HepG2 (cell line): ENCODE data around the gene ABCG4. TPM values are rescaled to one million over a fixed set of nuclear protein-coding genes. Genes with fewer than 3 reads are reported as not detected.

Experiments
- CENPT ChIP-seq: sonication (generic); formaldehyde crosslinking; IDR thresholded peaks from 2 replicates; pipeline ENCODE4 v1.8.0; 2022; ENCODE audit warnings: low read depth, mild to moderate bottlenecking, moderate library complexity, missing genetic modification reagents
- CREM ChIP-seq, 2 experiments: sonication (generic) in 1 of 2; formaldehyde crosslinking in 1 of 2; IDR thresholded peaks; 2 replicates each; pipeline versions ENCODE4 v1.4.0 to v1.6.1; 2016 to 2020; ENCODE audit warnings: antibody characterized with exemption in 1 of 2, mild to moderate bottlenecking in 1 of 2, missing genetic modification reagents in 1 of 2
- HMGXB4 ChIP-seq, 2 experiments: sonication (generic) in 1 of 2; formaldehyde crosslinking in 1 of 2; IDR thresholded peaks; 2 replicates each; pipeline versions ENCODE4 v1.4.0 to v1.6.1; 2018 to 2020; ENCODE audit warnings: missing genetic modification reagents in 2 of 2, borderline replicate concordance in 1 of 2, low read depth in 1 of 2, mild to moderate bottlenecking in 1 of 2, missing biosample characterization in 1 of 2
- IKZF4 ChIP-seq: sonication (generic); formaldehyde crosslinking; IDR thresholded peaks from 2 replicates; pipeline ENCODE4 v1.5.1; 2020; ENCODE audit warnings: borderline replicate concordance, mild to moderate bottlenecking, low read depth, missing genetic modification reagents; ENCODE audit errors: not compliant biosample characterization
- ISL2 ChIP-seq: sonication (generic); formaldehyde crosslinking; IDR thresholded peaks from 2 replicates; pipeline ENCODE4 v1.5.0; 2020; ENCODE audit warnings: missing genetic modification reagents
- MAF1 ChIP-seq: sonication (generic); formaldehyde crosslinking; IDR thresholded peaks from 2 replicates; pipeline ENCODE4 v1.5.0; 2020; ENCODE audit warnings: missing genetic modification reagents, borderline replicate concordance
- NFATC3 ChIP-seq: sonication (generic); formaldehyde crosslinking; IDR thresholded peaks from 2 replicates; pipeline ENCODE4 v1.5.1; 2020; ENCODE audit warnings: mild to moderate bottlenecking, missing genetic modification reagents
- PITX1 ChIP-seq: sonication (generic); formaldehyde crosslinking; IDR thresholded peaks from 2 replicates; pipeline ENCODE4 v1.5.1; 2020; ENCODE audit warnings: mild to moderate bottlenecking, missing genetic modification reagents
- SSRP1 ChIP-seq: IDR thresholded peaks from 2 replicates; pipeline ENCODE4 v1.6.1; 2016; ENCODE audit warnings: control low read depth
- ZBTB1 ChIP-seq: sonication (generic); formaldehyde crosslinking; IDR thresholded peaks from 2 replicates; pipeline ENCODE4 v1.4.0; 2020; ENCODE audit warnings: missing genetic modification reagents, borderline replicate concordance
- ZFP36L1 ChIP-seq: sonication (generic); formaldehyde crosslinking; IDR thresholded peaks from 2 replicates; pipeline ENCODE4 v1.8.0; 2022; ENCODE audit warnings: mild to moderate bottlenecking, missing genetic modification reagents, moderate library complexity
- ZNF367 ChIP-seq: sonication (generic); formaldehyde crosslinking; IDR thresholded peaks from 2 replicates; pipeline ENCODE4 v1.4.0; 2020; ENCODE audit warnings: missing genetic modification reagents, borderline replicate concordance
- ZNF557 ChIP-seq: sonication (generic); formaldehyde crosslinking; IDR thresholded peaks from 2 replicates; pipeline ENCODE4 v1.4.0; 2020; ENCODE audit warnings: missing genetic modification reagents
- ZNF580 ChIP-seq: IDR thresholded peaks from 2 replicates; pipeline ENCODE4 v1.6.1; 2016; ENCODE audit warnings: low read depth, borderline replicate concordance
- ZNF678 ChIP-seq: sonication (generic); formaldehyde crosslinking; IDR thresholded peaks from 2 replicates; pipeline ENCODE4 v1.4.0; 2020; ENCODE audit warnings: mild to moderate bottlenecking, missing genetic modification reagents
- ZNF713 ChIP-seq: sonication (generic); formaldehyde crosslinking; IDR thresholded peaks from 2 replicates; pipeline ENCODE4 v1.4.0; 2020; ENCODE audit warnings: mild to moderate bottlenecking, missing genetic modification reagents
- ZNF737 ChIP-seq: sonication (generic); formaldehyde crosslinking; IDR thresholded peaks from 2 replicates; pipeline ENCODE4 v1.5.0; 2020; ENCODE audit warnings: missing genetic modification reagents, mild to moderate bottlenecking, borderline replicate concordance
- ZSCAN21 ChIP-seq: sonication (generic); formaldehyde crosslinking; IDR thresholded peaks from 2 replicates; pipeline ENCODE4 v1.8.0; 2022; ENCODE audit warnings: mild to moderate bottlenecking, missing genetic modification reagents, moderate library complexity, borderline replicate concordance
- polyA plus RNA-seq, 8 experiments: library from polyadenylated mRNA; depleted of rRNA in 3 of 8; stranded (reverse) in 7 of 8; unstranded in 1 of 8; fragments of >200 nt; fragmentation: Illumina TruSeq in 4 of 8; extraction: Trizol in 4 of 8; gene quantifications; 2 replicates each; pipeline versions ENCODE4 v1.2.1 to v1.2.3, GENCODE V29; 2011 to 2016; ENCODE audit warnings: low read depth in 4 of 8, missing spikeins in 1 of 8, mixed read lengths in 1 of 8; ENCODE audit not compliant: insufficient read depth in 1 of 8
- total RNA-seq, 5 experiments: library from RNA; depleted of rRNA; stranded (reverse); fragments of >200 nt; fragmentation: Illumina TruSeq; extraction: Trizol; gene quantifications; 2 replicates each; pipeline ENCODE4 v1.2.3, GENCODE V29; 2016; ENCODE audit warnings: low read depth in 1 of 5
- TF ChIP-seq, protein P1 (sequence below): sonication (generic); formaldehyde crosslinking; IDR thresholded peaks from 2 replicates; pipeline ENCODE4 v1.4.0; 2020; ENCODE audit warnings: mild to moderate bottlenecking, missing genetic modification reagents
- TF ChIP-seq, protein P2 (sequence below): sonication (generic); formaldehyde crosslinking; IDR thresholded peaks from 2 replicates; pipeline ENCODE4 v1.8.0; 2022; ENCODE audit warnings: mild to moderate bottlenecking, missing genetic modification reagents

Gene ABCG4
- total and polyA plus RNA-seq, 2 of the 13 experiments (the other 11 are each of a cell fraction or from before 2014, with no cell fraction given) = not detected

DNA sequence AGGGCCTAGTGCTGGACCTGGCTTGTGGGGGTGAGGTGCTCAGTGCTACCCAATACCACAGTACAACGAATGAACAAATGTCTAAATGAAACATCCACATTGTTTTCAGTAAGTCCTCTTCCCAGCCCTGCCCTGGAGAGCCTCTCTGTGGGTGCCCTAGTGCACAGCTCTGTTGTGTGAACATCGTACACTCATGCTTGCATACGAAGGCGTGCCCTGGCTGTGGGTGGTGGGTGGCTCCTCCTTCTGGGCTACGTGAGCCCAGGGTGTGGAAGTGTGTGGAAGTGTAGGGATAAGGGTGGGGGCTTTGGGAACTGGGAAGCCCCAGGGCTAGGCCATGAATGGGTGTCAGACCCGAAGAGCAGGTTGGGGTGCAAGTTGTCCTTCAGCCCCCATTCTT lies 19.1 kb downstream of the ABCG4 start (continued):
- TF ChIP-seq, protein P1, sequence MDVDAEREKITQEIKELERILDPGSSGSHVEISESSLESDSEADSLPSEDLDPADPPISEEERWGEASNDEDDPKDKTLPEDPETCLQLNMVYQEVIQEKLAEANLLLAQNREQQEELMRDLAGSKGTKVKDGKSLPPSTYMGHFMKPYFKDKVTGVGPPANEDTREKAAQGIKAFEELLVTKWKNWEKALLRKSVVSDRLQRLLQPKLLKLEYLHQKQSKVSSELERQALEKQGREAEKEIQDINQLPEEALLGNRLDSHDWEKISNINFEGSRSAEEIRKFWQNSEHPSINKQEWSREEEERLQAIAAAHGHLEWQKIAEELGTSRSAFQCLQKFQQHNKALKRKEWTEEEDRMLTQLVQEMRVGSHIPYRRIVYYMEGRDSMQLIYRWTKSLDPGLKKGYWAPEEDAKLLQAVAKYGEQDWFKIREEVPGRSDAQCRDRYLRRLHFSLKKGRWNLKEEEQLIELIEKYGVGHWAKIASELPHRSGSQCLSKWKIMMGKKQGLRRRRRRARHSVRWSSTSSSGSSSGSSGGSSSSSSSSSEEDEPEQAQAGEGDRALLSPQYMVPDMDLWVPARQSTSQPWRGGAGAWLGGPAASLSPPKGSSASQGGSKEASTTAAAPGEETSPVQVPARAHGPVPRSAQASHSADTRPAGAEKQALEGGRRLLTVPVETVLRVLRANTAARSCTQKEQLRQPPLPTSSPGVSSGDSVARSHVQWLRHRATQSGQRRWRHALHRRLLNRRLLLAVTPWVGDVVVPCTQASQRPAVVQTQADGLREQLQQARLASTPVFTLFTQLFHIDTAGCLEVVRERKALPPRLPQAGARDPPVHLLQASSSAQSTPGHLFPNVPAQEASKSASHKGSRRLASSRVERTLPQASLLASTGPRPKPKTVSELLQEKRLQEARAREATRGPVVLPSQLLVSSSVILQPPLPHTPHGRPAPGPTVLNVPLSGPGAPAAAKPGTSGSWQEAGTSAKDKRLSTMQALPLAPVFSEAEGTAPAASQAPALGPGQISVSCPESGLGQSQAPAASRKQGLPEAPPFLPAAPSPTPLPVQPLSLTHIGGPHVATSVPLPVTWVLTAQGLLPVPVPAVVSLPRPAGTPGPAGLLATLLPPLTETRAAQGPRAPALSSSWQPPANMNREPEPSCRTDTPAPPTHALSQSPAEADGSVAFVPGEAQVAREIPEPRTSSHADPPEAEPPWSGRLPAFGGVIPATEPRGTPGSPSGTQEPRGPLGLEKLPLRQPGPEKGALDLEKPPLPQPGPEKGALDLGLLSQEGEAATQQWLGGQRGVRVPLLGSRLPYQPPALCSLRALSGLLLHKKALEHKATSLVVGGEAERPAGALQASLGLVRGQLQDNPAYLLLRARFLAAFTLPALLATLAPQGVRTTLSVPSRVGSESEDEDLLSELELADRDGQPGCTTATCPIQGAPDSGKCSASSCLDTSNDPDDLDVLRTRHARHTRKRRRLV (CRISPR knock-in tag) = 0 out of 2 replicates have a peak, but pooled peaks have one; percentile 11
- TF ChIP-seq ZFP36L1 (CRISPR knock-in tag) (0 out of 2 replicates have a peak, but pooled peaks have one; percentile 31), ZNF367 (no peak), IKZF4 (CRISPR knock-in tag) (no peak), HMGXB4 (CRISPR knock-in tag; IDR thresholded peaks at IDR 0.05; ENCODE audit: borderline replicate concordance in 1 of 2, low read depth in 1 of 2) (no peak), MAF1 (CRISPR knock-in tag) (no peak), NFATC3 (CRISPR knock-in tag) (no peak), ZNF737 (CRISPR knock-in tag) (0 out of 2 replicates have a peak, but pooled peaks have one; percentile 31), ZNF678 (CRISPR knock-in tag) (no peak), ZNF713 (CRISPR knock-in tag) (0 out of 2 replicates have a peak, but pooled peaks have one; percentile 57), CENPT (CRISPR knock-in tag) (0 out of 2 replicates have a peak, but pooled peaks have one; percentile 33), ZSCAN21 (CRISPR knock-in tag) (0 out of 2 replicates have a peak, but pooled peaks have one; percentile 17), PITX1 (CRISPR knock-in tag) (no peak), ISL2 (CRISPR knock-in tag) (no peak), ZBTB1 (no peak), CREM (IDR thresholded peaks at IDR 0.05) (no peak), CREM (CRISPR knock-in tag; IDR thresholded peaks at IDR 0.05) (no peak), ZNF580 (CRISPR knock-in tag) (no peak), SSRP1 (no peak), ZNF557 (CRISPR knock-in tag) (no peak)
- TF ChIP-seq, protein P2, sequence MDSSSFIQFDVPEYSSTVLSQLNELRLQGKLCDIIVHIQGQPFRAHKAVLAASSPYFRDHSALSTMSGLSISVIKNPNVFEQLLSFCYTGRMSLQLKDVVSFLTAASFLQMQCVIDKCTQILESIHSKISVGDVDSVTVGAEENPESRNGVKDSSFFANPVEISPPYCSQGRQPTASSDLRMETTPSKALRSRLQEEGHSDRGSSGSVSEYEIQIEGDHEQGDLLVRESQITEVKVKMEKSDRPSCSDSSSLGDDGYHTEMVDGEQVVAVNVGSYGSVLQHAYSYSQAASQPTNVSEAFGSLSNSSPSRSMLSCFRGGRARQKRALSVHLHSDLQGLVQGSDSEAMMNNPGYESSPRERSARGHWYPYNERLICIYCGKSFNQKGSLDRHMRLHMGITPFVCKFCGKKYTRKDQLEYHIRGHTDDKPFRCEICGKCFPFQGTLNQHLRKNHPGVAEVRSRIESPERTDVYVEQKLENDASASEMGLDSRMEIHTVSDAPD (CRISPR knock-in tag) = no peak
